ENCODE data around the gene IQSEC1. TPM values are rescaled to one million over a fixed set of nuclear protein-coding genes. Genes with fewer than 3 reads are reported as not detected.

Gene IQSEC1
- total RNA-seq, 1 donor from 2014 or later: 29.5 TPM

GRCh38 chr3:12948371-12948770, 124.9 kb downstream of the IQSEC1 start:
- H3K4me3 Mint-ChIP-seq (ENCODE audit: unreplicated experiment): no peak overlapping the region
- DNase-seq (ENCODE audit: low read depth): peak; percentile 58
- peaks cover 84% of the 10 kb centered on the region for H4K20me1 ChIP-seq (ENCODE audit: insufficient read depth, low read length)

GRCh38 chr3:12947504-12948369, 125.5 kb downstream of the IQSEC1 start:
- peak overlapping the region; percentile 56 for H3K9ac ChIP-seq (ENCODE audit: low read length)
- FAIRE-seq: no peak

More at GRCh38 chr3:12948371-12948770, 124.9 kb downstream of the IQSEC1 start:
- H3K4me1 Mint-ChIP-seq (ENCODE audit: low read depth, unreplicated experiment): peaks cover 56% of the 10 kb centered on the region
- H3K4me2 ChIP-seq (ENCODE audit: low read length): peak overlapping the region; percentile 67
- no peak overlapping the region for H3K4me3 ChIP-seq (ENCODE audit: insufficient read depth, low read depth, low read length)
- H3K9me3 ChIP-seq (ENCODE audit: insufficient read depth, low read depth, low read length): no peaks in the 10 kb centered on the region
- TF ChIP-seq EZH2 (IDR thresholded peaks at IDR 0.05; ENCODE audit: insufficient read depth, low read length): no peak
- no peak for TF ChIP-seq CTCF (IDR thresholded peaks at IDR 0.05; ENCODE audit: insufficient read depth, low read depth, low read length)
- peak overlapping the region; percentile 57 for H3K27ac ChIP-seq (ENCODE audit: low read depth, low read length)
- no peaks in the 10 kb centered on the region for H3K9me3 Mint-ChIP-seq (ENCODE audit: unreplicated experiment)
- H3K36me3 Mint-ChIP-seq (ENCODE audit: low read depth, unreplicated experiment): peaks cover 10% of the 10 kb centered on the region
- peaks cover 39% of the 10 kb centered on the region for H3K4me1 ChIP-seq (ENCODE audit: insufficient read depth, low read length)
- H3K9ac ChIP-seq (ENCODE audit: low read length): peak overlapping the region; percentile 56
- H2AFZ ChIP-seq (ENCODE audit: low read depth, low read length): no peak overlapping the region
- H3K27me3 ChIP-seq (ENCODE audit: insufficient read depth, low read length): no peaks in the 10 kb centered on the region
- no peak for FAIRE-seq
- peaks cover 50% of the 10 kb centered on the region for H3K79me2 ChIP-seq (ENCODE audit: insufficient read depth, low read length)
- no peaks in the 10 kb centered on the region for H3K36me3 ChIP-seq (ENCODE audit: insufficient read depth, low read length)
- H3K27ac Mint-ChIP-seq (ENCODE audit: unreplicated experiment): peak overlapping the region; percentile 69
- peaks cover 3% of the 10 kb centered on the region for H3K27me3 Mint-ChIP-seq (ENCODE audit: low read depth, unreplicated experiment)

More at GRCh38 chr3:12947504-12948369, 125.5 kb downstream of the IQSEC1 start:
- Histone ChIP-seq H3K4me1 (ENCODE audit: insufficient read depth, low read length) (peaks cover 33% of the 10 kb centered on the region), H3K79me2 (ENCODE audit: insufficient read depth, low read length) (peaks cover 46% of the 10 kb centered on the region), H3K9me3 (ENCODE audit: insufficient read depth, low read depth, low read length) (no peaks in the 10 kb centered on the region), H3K4me3 (ENCODE audit: insufficient read depth, low read depth, low read length) (no peak overlapping the region), H3K27ac (ENCODE audit: low read depth, low read length) (peak overlapping the region; percentile 57), H4K20me1 (ENCODE audit: insufficient read depth, low read length) (peaks cover 85% of the 10 kb centered on the region), H3K36me3 (ENCODE audit: insufficient read depth, low read length) (no peaks in the 10 kb centered on the region), H2AFZ (ENCODE audit: low read depth, low read length) (no peak overlapping the region), H3K27me3 (ENCODE audit: insufficient read depth, low read length) (no peaks in the 10 kb centered on the region), H3K4me2 (ENCODE audit: low read length) (peak overlapping the region; percentile 67)
- Mint-ChIP-seq H3K36me3 (ENCODE audit: low read depth, unreplicated experiment) (peaks cover 10% of the 10 kb centered on the region), H3K9me3 (ENCODE audit: unreplicated experiment) (no peaks in the 10 kb centered on the region), H3K4me1 (ENCODE audit: low read depth, unreplicated experiment) (peaks cover 54% of the 10 kb centered on the region), H3K4me3 (ENCODE audit: unreplicated experiment) (no peak overlapping the region), H3K27me3 (ENCODE audit: low read depth, unreplicated experiment) (peaks cover 3% of the 10 kb centered on the region), H3K27ac (ENCODE audit: unreplicated experiment) (peak overlapping the region; percentile 69)
- DNase-seq (ENCODE audit: low read depth): peak; percentile 62
- TF ChIP-seq CTCF (IDR thresholded peaks at IDR 0.05; ENCODE audit: insufficient read depth, low read depth, low read length) (no peak), EZH2 (IDR thresholded peaks at IDR 0.05; ENCODE audit: insufficient read depth, low read length) (no peak)
